Panc1 (cell line): ENCODE measurements around the gene CIITA. TPM values are rescaled to one million over a fixed set of nuclear protein-coding genes. Genes with fewer than 3 reads are reported as not detected.

Source experiments
- ATAC-seq: fragments of 200-7000 bp; cut with Tn5 transposase; 2 replicates; pipeline ENCODE4 v1.9.1; 2020; ENCODE audit warnings: mild to moderate bottlenecking, moderate library complexity
- Bru-seq: library from RNA; stranded (reverse); fragments of 400-500 nt; gene quantifications from one replicate; lab custom pipeline; 2021; lab: Mats Ljungman, UMichigan
- BruChase-seq, 2 experiments: library from RNA; stranded (reverse); fragments of 400-500 nt; gene quantifications; one replicate each; lab custom pipeline; 2021; lab: Mats Ljungman, UMichigan
- BruUV-seq: library from RNA; stranded (reverse); fragments of 400-500 nt; replicated peaks from 2 replicates; lab custom pipeline; 2021; lab: Mats Ljungman, UMichigan
- CTCF ChIA-PET: fragments of 300-600 bp; sonication (Branson Sonifier 250); formaldehyde crosslinking; loops from one replicate; lab custom pipeline; 2022; ENCODE audit warnings: antibody characterized with exemption; lab: Charles Lee
- POLR2A ChIA-PET: fragments of 300-600 bp; sonication (Branson Sonifier 250); formaldehyde crosslinking; loops from one replicate; lab custom pipeline; 2022; ENCODE audit warnings: antibody characterized with exemption; lab: Charles Lee
- DNase-seq: peaks from one replicate; pipeline ENCODE4 v3.0.0-alpha.2; 2010; ENCODE audit warnings: low read depth, low spot score
- H3K27ac ChIP-seq: 2 replicates; pipeline ENCODE4 v1.5.1; 2011; ENCODE audit warnings: mild to moderate bottlenecking, low read length, inconsistent platforms
- H3K27me3 ChIP-seq: fragments of 200-500 bp; sonication (Bioruptor generic); 2 replicates; pipeline ENCODE4 v1.6.0; 2014; ENCODE audit warnings: low read length, inconsistent platforms; ENCODE audit not compliant: control insufficient read depth, insufficient read depth
- H3K36me3 ChIP-seq: fragments of 200-500 bp; sonication (Bioruptor generic); 2 replicates; pipeline ENCODE4 v1.5.1; 2014; ENCODE audit warnings: inconsistent platforms, mild to moderate bottlenecking, low read length, moderate library complexity; ENCODE audit not compliant: control insufficient read depth, insufficient read depth
- H3K4me1 ChIP-seq: 2 replicates; pipeline ENCODE4 v1.5.1; 2011; ENCODE audit warnings: inconsistent platforms, mild to moderate bottlenecking, low read length, moderate library complexity; ENCODE audit not compliant: control insufficient read depth, insufficient read depth
- H3K4me3 ChIP-seq, 2 experiments: 2 replicates each; pipeline ENCODE4 v1.5.1; 2011 to 2012; ENCODE audit warnings: low read depth in 2 of 2, low read length in 2 of 2, mild to moderate bottlenecking in 2 of 2, inconsistent platforms in 1 of 2, moderate library complexity in 1 of 2
- H3K9me3 ChIP-seq: fragments of 200-500 bp; sonication (Bioruptor generic); 2 replicates; pipeline ENCODE4 v1.5.1; 2014; ENCODE audit warnings: low read depth, mild to moderate bottlenecking, inconsistent platforms, low read length, moderate library complexity; ENCODE audit not compliant: control insufficient read depth, insufficient read depth
- CTCF ChIP-seq: fragments of 450-650 bp; IDR thresholded peaks from 2 replicates; pipeline ENCODE4 v1.5.1; 2017; ENCODE audit warnings: mild to moderate bottlenecking
- POLR2AphosphoS5 ChIP-seq: IDR thresholded peaks from 2 replicates; pipeline ENCODE4 v1.6.1; 2012; ENCODE audit warnings: mild to moderate bottlenecking, low read depth, low read length, moderate library complexity
- REST ChIP-seq, 2 experiments: IDR thresholded peaks; 2 replicates each; pipeline ENCODE4 v1.6.1; 2011 to 2012; ENCODE audit warnings: low read depth in 2 of 2, control low read depth in 1 of 2, low read length in 1 of 2, mild to moderate bottlenecking in 1 of 2, moderate library complexity in 1 of 2; ENCODE audit not compliant: insufficient read depth in 1 of 2
- SIN3A ChIP-seq: IDR thresholded peaks from 2 replicates; pipeline ENCODE4 v1.6.1; 2012; ENCODE audit warnings: low read depth, mild to moderate bottlenecking, low read length, moderate library complexity, borderline replicate concordance; ENCODE audit not compliant: insufficient read depth
- TCF7L2 ChIP-seq: IDR thresholded peaks from 2 replicates; pipeline ENCODE4 v1.6.1; 2011; ENCODE audit warnings: mild to moderate bottlenecking, low read depth, low read length, inconsistent platforms
- in situ Hi-C: cut with HindIII; loops from 2 replicates; pipeline ENCODE4 v1.10.0; 2016; ENCODE audit warnings: low sequenced_read_pairs, low pct_unique_long_range_greater_than_20kb
- intact Hi-C: fragments of 100-400 bp; cut with micrococcal nuclease; formaldehyde crosslinking; loops from one replicate; pipeline ENCODE4 v1.10.0; 2022; ENCODE audit not compliant: unreplicated experiment
- long read RNA-seq: library from polyadenylated mRNA; unstranded; transcript quantifications from one replicate; pipeline ENCODE4 v2.0.0, GENCODE V29; 2021; ENCODE audit not compliant: unreplicated experiment
- polyA plus RNA-seq: library from polyadenylated mRNA; unstranded; fragments of >200 nt; gene quantifications from one replicate; pipeline ENCODE4 v1.2.1, GENCODE V29; 2012; ENCODE audit warnings: missing spikeins; ENCODE audit not compliant: insufficient read length
- total RNA-seq: library from RNA; stranded (reverse); gene quantifications from one replicate; pipeline ENCODE4 v1.2.1, GENCODE V29; 2021; ENCODE audit not compliant: unreplicated experiment

The CIITA gene
- total RNA-seq, result 0.41 TPM
- polyA plus RNA-seq, result 0.79 TPM
- Bru-seq, nascent RNA, result percentile 19 among the genes with signal in this experiment
- percentile 18 among the genes with signal in this experiment for BruChase-seq, experiment 1, labeled RNA remaining after a 2-hour chase
- percentile 23 among the genes with signal in this experiment for BruChase-seq, experiment 2, labeled RNA remaining after a 6-hour chase
- long read RNA-seq, partial matches to known transcripts, result 0 of 1 reads
- long read RNA-seq, other reads (novel, unspliced or antisense), result 1 of 1 reads

GRCh38 chr16:10876799-10877341 is at the start of gene CIITA:
Gene CIITA (plus strand): TSS chr16:10877202. CDS start chr16:10877331, 129 bp downstream.
- H3K4me3 ChIP-seq, result no peak within 1 kb of the TSS
- no peaks in the 10 kb centered on the region for H3K4me1 ChIP-seq
- no TSS peak for BruUV-seq
- intact Hi-C loops (no loop called here), in situ Hi-C loops (no loop called here)
- H3K36me3 ChIP-seq, result no peaks in the 10 kb centered on the region
- ATAC-seq (no peak), DNase-seq (peak; percentile 17)
- H3K9me3 ChIP-seq, result no peaks in the 10 kb centered on the region
- POLR2A ChIA-PET, result no interaction called here
- CTCF ChIA-PET, result no interaction called here
- TF ChIP-seq TCF7L2 (no peak), SIN3A (no peak), REST (IDR thresholded peaks at IDR 0.05; ENCODE audit: insufficient read depth in 1 of 2, low read depth in 2 of 2, low read length in 1 of 2) (no peak), CTCF (no peak), POLR2AphosphoS5 (no peak)
- peaks cover 42% of the 10 kb centered on the region for H3K27me3 ChIP-seq
- H3K27ac ChIP-seq, result no peak within 1 kb of the TSS

- ChIA-PET POLR2A (no interaction called here), CTCF (no interaction called here)
- H3K4me1 ChIP-seq, result peaks cover 15% of the 10 kb centered on the region
- no peaks in the 10 kb centered on the region for H3K27me3 ChIP-seq
- no peak overlapping the region for H3K4me3 ChIP-seq
- H3K36me3 ChIP-seq, result no peaks in the 10 kb centered on the region
- DNase-seq (no peak), ATAC-seq (peak; percentile 54; the same call in 1 of the 2 replicates)
- in situ Hi-C loops, result no loop called here
- no peaks in the 10 kb centered on the region for H3K9me3 ChIP-seq
- no TSS peak for BruUV-seq
- peak overlapping the region; percentile 61; the same call in 1 of the 2 replicates for H3K27ac ChIP-seq
- intact Hi-C loops, result no loop called here
- TF ChIP-seq REST (IDR thresholded peaks at IDR 0.05; ENCODE audit: insufficient read depth in 1 of 2, low read depth in 2 of 2, low read length in 1 of 2), result no peak
- no peak for TF ChIP-seq POLR2AphosphoS5
- no peak for TF ChIP-seq CTCF
- TF ChIP-seq TCF7L2, result no peak
- TF ChIP-seq SIN3A, result no peak
Measured at GRCh38 chr16:10827691-10828341, 49.2 kb upstream of the CIITA start.
